ENCODE results near the gene THBS3.

GRCh38 chr1:155199792-155200191 is 7.9 kb downstream of the THBS3 start:
- TF ChIP-seq CTCF (conservative IDR thresholded peaks at IDR 0.05; ENCODE audit: low read length) (no peak), EZH2phosphoT487 (IDR thresholded peaks at IDR 0.05; ENCODE audit: borderline replicate concordance) (no peak)

Data from Loucy (cell line).